Astrocyte (in vitro differentiated cells and primary cell): ENCODE measurements around the gene STUM. TPM values are rescaled to one million over a fixed set of nuclear protein-coding genes. Genes with fewer than 3 reads are reported as not detected.

Source experiments
- DNase-seq: peaks from one replicate; pipeline ENCODE4 v3.0.0-alpha.2; 2010; ENCODE audit warnings: low read depth
- FAIRE-seq: peaks from 2 replicates; lab custom pipeline; 2011; peaks lifted over from hg19 to GRCh38; lab: Jason Lieb, UNC
- H2AFZ ChIP-seq: 2 replicates; pipeline ENCODE4 v1.6.0; 2012; ENCODE audit warnings: low read depth, low read length, inconsistent platforms
- H3K27ac ChIP-seq: 2 replicates; pipeline ENCODE4 v1.5.1; 2011; ENCODE audit warnings: low read depth, low read length, inconsistent platforms
- H3K27me3 ChIP-seq: 2 replicates; pipeline ENCODE4 v1.6.0; 2011; ENCODE audit warnings: low read length, inconsistent platforms; ENCODE audit not compliant: insufficient read depth
- H3K36me3 ChIP-seq: 2 replicates; pipeline ENCODE4 v1.5.1; 2011; ENCODE audit warnings: low read length, inconsistent platforms; ENCODE audit not compliant: insufficient read depth
- H3K4me1 ChIP-seq: 2 replicates; pipeline ENCODE4 v1.5.1; 2011; ENCODE audit warnings: low read length, inconsistent platforms; ENCODE audit not compliant: insufficient read depth
- H3K4me2 ChIP-seq: 2 replicates; pipeline ENCODE4 v1.6.0; 2012; ENCODE audit warnings: low read length, inconsistent platforms
- H3K4me3 ChIP-seq: 2 replicates; pipeline ENCODE4 v1.5.1; 2011; ENCODE audit warnings: low read depth, mild to moderate bottlenecking, low read length, inconsistent platforms; ENCODE audit not compliant: insufficient read depth
- H3K79me2 ChIP-seq: 2 replicates; pipeline ENCODE4 v1.6.0; 2012; ENCODE audit warnings: mild to moderate bottlenecking, low read length, inconsistent platforms; ENCODE audit not compliant: insufficient read depth
- H3K9ac ChIP-seq: 2 replicates; pipeline ENCODE4 v1.6.0; 2012; ENCODE audit warnings: mild to moderate bottlenecking, low read length, inconsistent platforms
- H3K9me3 ChIP-seq: 2 replicates; pipeline ENCODE4 v1.5.1; 2012; ENCODE audit warnings: low read depth, mild to moderate bottlenecking, low read length, inconsistent platforms; ENCODE audit not compliant: insufficient read depth
- H4K20me1 ChIP-seq: 2 replicates; pipeline ENCODE4 v1.6.0; 2012; ENCODE audit warnings: low read length, inconsistent platforms; ENCODE audit not compliant: insufficient read depth
- H3K27ac Mint-ChIP-seq: one replicate; pipeline ENCODE4 v1.8.0; 2021; ENCODE audit warnings: mild to moderate bottlenecking, mixed read lengths; ENCODE audit not compliant: unreplicated experiment
- H3K27me3 Mint-ChIP-seq: one replicate; pipeline ENCODE4 v1.8.0; 2021; ENCODE audit warnings: low read depth, mixed read lengths; ENCODE audit not compliant: unreplicated experiment
- H3K36me3 Mint-ChIP-seq: one replicate; pipeline ENCODE4 v1.8.0; 2021; ENCODE audit warnings: low read depth, mixed read lengths; ENCODE audit not compliant: unreplicated experiment
- H3K4me1 Mint-ChIP-seq: one replicate; pipeline ENCODE4 v1.8.0; 2021; ENCODE audit warnings: low read depth, mixed read lengths; ENCODE audit not compliant: unreplicated experiment
- H3K4me3 Mint-ChIP-seq: one replicate; pipeline ENCODE4 v1.8.0; 2021; ENCODE audit warnings: mild to moderate bottlenecking, moderate library complexity, mixed read lengths; ENCODE audit not compliant: unreplicated experiment
- H3K9me3 Mint-ChIP-seq: one replicate; pipeline ENCODE4 v1.8.0; 2021; ENCODE audit warnings: mild to moderate bottlenecking, mixed read lengths; ENCODE audit not compliant: unreplicated experiment
- EZH2 ChIP-seq: IDR thresholded peaks from 2 replicates; pipeline ENCODE4 v1.6.1; 2012; ENCODE audit warnings: mild to moderate bottlenecking, low read length, inconsistent platforms; ENCODE audit not compliant: insufficient read depth
- total RNA-seq: library from RNA; stranded (reverse); gene quantifications from 2 replicates; pipeline ENCODE4 v1.2.1, GENCODE V29; 2021
- TF ChIP-seq, protein P1 (sequence below): IDR thresholded peaks from 2 replicates; pipeline ENCODE4 v1.5.1; 2011; ENCODE audit warnings: low read depth, mild to moderate bottlenecking, inconsistent platforms, low read length, moderate library complexity; ENCODE audit not compliant: insufficient read depth

STUM gene
- total RNA-seq, 1 donor from 2014 or later = not detected

GRCh38 chr1:226599636-226600238 lies 51.2 kb downstream of the STUM start:
- H3K27ac Mint-ChIP-seq = no peak overlapping the region

DNA sequence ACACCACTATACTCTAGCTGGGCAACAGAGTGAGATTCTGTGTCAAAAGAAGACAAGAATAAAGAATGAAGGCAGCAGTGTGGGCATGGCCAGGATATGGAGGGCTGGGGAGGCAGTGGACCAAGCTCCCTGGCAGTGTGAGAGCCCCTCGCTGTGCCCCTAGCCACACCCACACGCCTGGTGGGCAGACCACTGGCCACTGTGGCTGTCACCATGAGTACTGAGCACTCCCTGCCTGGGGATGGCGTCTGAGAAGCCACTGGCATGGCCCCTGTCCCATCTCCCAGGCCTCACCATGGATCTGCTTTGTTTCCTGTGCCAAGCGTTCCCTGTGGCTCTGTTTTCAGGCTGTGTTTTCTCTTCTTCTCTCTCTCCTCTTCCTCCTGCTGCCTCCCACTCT lies 51.7 kb downstream of the STUM start:
- Histone ChIP-seq H3K4me2 (no peak overlapping the region), H3K9me3 (no peaks in the 10 kb centered on the region), H2AFZ (no peak overlapping the region), H3K36me3 (no peaks in the 10 kb centered on the region), H3K27me3 (peaks cover 3% of the 10 kb centered on the region), H3K27ac (no peak overlapping the region), H4K20me1 (no peaks in the 10 kb centered on the region), H3K4me3 (no peak overlapping the region), H3K4me1 (no peaks in the 10 kb centered on the region), H3K9ac (no peak overlapping the region), H3K79me2 (no peaks in the 10 kb centered on the region)
- FAIRE-seq (no peak), DNase-seq (no peak)
- Mint-ChIP-seq H3K27me3 (peaks cover 29% of the 10 kb centered on the region), H3K4me1 (peaks cover 13% of the 10 kb centered on the region), H3K4me3 (no peak overlapping the region), H3K36me3 (peaks cover 1% of the 10 kb centered on the region), H3K27ac (no peak overlapping the region), H3K9me3 (peaks cover 8% of the 10 kb centered on the region)
- TF ChIP-seq, protein P1, sequence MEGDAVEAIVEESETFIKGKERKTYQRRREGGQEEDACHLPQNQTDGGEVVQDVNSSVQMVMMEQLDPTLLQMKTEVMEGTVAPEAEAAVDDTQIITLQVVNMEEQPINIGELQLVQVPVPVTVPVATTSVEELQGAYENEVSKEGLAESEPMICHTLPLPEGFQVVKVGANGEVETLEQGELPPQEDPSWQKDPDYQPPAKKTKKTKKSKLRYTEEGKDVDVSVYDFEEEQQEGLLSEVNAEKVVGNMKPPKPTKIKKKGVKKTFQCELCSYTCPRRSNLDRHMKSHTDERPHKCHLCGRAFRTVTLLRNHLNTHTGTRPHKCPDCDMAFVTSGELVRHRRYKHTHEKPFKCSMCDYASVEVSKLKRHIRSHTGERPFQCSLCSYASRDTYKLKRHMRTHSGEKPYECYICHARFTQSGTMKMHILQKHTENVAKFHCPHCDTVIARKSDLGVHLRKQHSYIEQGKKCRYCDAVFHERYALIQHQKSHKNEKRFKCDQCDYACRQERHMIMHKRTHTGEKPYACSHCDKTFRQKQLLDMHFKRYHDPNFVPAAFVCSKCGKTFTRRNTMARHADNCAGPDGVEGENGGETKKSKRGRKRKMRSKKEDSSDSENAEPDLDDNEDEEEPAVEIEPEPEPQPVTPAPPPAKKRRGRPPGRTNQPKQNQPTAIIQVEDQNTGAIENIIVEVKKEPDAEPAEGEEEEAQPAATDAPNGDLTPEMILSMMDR = no peak

More at GRCh38 chr1:226599636-226600238, 51.2 kb downstream of the STUM start:
- H3K36me3 ChIP-seq = no peaks in the 10 kb centered on the region
- Mint-ChIP-seq H3K9me3 (peaks cover 9% of the 10 kb centered on the region), H3K36me3 (peaks cover 1% of the 10 kb centered on the region), H3K27me3 (peaks cover 24% of the 10 kb centered on the region), H3K4me1 (peaks cover 12% of the 10 kb centered on the region), H3K4me3 (no peak overlapping the region)
- no peaks in the 10 kb centered on the region for H3K4me1 ChIP-seq
- no peak overlapping the region for H3K27ac ChIP-seq
- TF ChIP-seq, protein P1 = no peak
- no peak for TF ChIP-seq EZH2
- no peaks in the 10 kb centered on the region for H3K79me2 ChIP-seq
- no peaks in the 10 kb centered on the region for H3K9me3 ChIP-seq
- peaks cover 3% of the 10 kb centered on the region for H3K27me3 ChIP-seq
- H2AFZ ChIP-seq = no peak overlapping the region
- H4K20me1 ChIP-seq = no peaks in the 10 kb centered on the region
- no peak overlapping the region for H3K9ac ChIP-seq
- H3K4me3 ChIP-seq = no peak overlapping the region
- DNase-seq (no peak), FAIRE-seq (no peak)
- H3K4me2 ChIP-seq = no peak overlapping the region

- no peak overlapping the region for H3K4me3 Mint-ChIP-seq
- H3K27me3 Mint-ChIP-seq = peaks cover 31% of the 10 kb centered on the region
- peaks cover 13% of the 10 kb centered on the region for H3K4me1 Mint-ChIP-seq
- H3K27me3 ChIP-seq = peaks cover 3% of the 10 kb centered on the region
- FAIRE-seq (no peak), DNase-seq (no peak)
- TF ChIP-seq, protein P1 = no peak
- TF ChIP-seq EZH2 = no peak
- no peak overlapping the region for H2AFZ ChIP-seq
- peaks cover under 1% of the 10 kb centered on the region for H3K9me3 Mint-ChIP-seq
- H3K4me1 ChIP-seq = no peaks in the 10 kb centered on the region
- no peak overlapping the region for H3K4me3 ChIP-seq
- no peaks in the 10 kb centered on the region for H3K79me2 ChIP-seq
- no peaks in the 10 kb centered on the region for H3K36me3 Mint-ChIP-seq
- H3K9me3 ChIP-seq = no peaks in the 10 kb centered on the region
- H3K4me2 ChIP-seq = no peak overlapping the region
- H3K27ac Mint-ChIP-seq = no peak overlapping the region
- H3K36me3 ChIP-seq = no peaks in the 10 kb centered on the region
- no peaks in the 10 kb centered on the region for H4K20me1 ChIP-seq
- H3K9ac ChIP-seq = no peak overlapping the region
- no peak overlapping the region for H3K27ac ChIP-seq
Observed at GRCh38 chr1:226601456-226601855, 52.9 kb downstream of the STUM start.
